Suppressor macrophage treated with lipopolysaccharide for 1 hour (primary cell): ENCODE results near the gene KCTD20.

Experiments used
- DNase-seq, 3 donors: peaks; one replicate each; pipeline ENCODE4 v3.0.0-alpha.2; 2020 to 2022

Gene KCTD20

DNA sequence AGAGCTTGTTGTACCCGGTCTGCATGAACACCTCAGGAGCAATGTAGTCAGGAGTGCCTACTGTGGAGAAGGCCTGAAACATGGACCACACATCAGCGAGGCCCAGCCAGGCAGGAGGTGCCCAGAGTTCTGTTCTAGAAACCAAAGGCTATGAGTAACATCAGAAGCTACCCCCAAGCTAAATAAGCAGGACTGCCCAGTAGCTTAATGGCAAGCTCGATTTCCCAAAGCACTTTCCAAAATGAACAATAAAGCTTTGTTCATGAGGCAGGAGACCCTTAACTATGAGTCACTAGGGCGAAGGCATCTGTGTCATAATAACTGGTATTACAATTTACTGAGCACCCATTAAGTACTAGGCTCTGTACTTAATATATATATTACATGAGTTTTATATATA is 57.1 kb downstream of the KCTD20 start:
- DNase-seq: peak in 1 of 3 donors; percentile 17

DNA sequence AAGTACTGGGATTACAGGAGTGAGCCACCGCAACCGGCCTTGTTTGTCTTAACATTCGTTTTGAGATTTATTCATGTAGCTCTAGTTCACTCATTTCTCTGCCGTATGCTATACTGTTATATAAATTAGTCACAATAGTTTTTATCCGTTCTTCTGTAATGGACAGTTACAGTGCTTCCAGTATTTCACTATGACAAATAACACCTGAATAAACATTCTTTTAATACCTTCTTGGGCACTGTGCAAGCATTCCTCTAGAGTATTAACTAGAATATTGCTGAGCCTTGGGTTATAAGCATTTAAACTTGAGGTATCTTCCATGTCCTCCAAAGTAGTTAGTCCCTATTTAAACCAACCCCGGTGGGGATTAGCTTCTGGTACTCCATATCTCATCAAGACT is 58.9 kb downstream of the KCTD20 start:
- DNase-seq: peak in 1 of 3 donors; percentile 15

DNA sequence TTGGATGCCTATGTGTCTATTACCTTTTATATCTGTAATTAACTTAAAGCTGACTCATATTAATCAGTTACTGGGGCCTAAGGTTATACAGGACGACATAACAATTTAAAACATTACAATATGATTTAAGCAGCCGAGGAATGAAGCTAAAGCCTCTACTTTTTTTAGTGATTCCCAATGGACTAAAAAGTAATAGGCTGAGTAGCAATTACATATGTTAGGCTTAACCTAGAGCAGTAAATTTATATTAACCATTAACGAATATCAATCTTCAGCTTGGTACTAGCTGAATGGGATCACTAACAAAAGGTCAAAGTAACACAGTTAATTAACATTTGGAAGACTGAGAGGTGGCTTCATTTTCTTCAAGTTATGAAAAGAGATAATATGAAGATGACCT is 61.4 kb downstream of the KCTD20 start:
- no peak for DNase-seq

DNA sequence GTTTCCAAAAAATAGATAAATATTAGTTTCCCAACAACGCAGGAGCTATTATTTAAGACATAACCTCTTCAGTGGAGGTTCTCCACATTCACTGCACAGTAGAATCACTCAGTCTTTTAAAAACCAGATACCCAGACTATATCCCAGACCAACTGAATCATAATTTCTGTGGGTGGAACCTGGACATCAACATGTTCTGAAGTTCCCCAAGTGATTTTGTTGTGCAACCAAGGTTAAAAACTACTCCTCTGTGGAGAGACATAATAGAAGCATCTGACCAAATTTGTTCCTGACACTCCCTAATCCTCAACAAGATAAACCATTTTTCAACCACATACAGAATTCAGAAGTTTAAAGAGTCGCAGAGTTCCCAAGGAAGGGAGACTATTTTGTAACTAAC is 62.2 kb downstream of the KCTD20 start:
- peak in 1 of 3 donors; percentile 12 for DNase-seq

DNA sequence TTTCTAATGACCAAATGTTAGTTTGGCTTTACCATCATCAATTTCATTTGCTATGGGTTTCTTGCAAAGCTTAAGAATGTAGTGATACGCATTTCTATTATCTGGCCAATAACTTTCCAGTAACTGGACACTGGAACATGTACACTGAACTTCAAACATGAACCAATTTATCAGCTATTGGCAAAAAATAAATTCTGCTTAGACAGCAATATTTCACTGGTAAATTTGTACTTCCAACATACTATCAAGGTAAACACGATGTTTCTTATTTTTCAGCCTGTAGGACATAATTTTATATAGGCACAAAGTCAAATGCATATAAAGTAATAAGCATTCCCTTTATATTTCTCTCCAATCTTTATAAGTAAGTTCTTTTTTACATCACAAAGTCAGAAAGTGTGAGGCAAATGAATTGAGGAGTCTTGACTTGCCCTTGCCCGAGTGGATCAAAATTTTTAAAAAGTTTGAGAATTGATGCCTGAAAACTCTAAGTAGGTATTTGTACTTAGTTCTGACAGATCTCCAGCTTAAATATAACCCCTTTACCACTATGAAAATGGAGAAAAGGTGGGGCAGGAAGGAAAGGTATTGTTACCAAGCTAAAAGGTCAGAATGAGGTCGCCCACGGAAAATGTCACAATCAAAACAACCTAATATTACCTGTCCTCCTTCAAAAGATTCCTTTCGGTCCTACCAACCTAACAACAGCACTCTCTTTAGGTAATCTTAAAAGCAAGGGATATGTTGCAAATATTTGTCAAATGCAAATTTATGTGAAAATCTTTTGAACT is 63.1 kb downstream of the KCTD20 start:
- no peak for DNase-seq

DNA sequence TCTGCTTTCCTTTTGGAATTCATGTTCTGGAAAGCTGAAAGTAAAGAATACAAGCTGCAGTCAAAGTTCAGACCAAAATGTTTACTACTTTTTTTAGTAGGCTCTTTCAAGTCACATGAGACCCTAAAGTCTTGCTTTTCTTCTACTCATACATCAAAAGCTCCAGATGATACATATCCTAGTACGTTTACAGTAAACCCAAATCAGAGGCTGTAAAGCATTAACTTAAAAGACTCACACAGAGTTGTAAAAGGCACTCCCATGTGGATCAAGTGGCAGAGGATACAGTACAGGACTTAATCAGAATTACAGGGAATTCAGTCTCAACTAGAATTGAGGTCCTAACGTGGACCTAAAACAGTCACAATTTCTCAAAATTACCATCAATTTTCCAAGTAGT is 63.8 kb downstream of the KCTD20 start:
- no peak for DNase-seq

DNA sequence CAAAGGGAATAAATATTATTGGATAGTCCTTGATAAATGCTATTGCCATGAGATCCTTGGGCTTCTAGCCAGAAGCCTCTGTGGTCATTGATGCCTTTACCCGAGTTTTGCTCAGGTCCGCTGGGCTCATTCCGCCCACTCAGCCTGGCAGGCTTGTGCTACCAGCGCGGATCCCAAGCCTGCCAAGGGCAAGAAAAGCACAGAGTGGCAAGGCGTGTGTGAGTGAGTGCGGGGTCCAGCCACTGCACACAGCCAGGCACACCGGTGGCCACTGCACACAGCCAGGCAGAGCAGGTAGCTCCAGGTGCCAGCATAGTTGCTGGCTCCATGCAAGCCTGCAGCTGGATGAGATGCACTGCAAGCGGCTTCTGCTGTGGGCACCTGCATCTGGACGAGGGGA is 65.7 kb downstream of the KCTD20 start:
- no peak for DNase-seq

DNA sequence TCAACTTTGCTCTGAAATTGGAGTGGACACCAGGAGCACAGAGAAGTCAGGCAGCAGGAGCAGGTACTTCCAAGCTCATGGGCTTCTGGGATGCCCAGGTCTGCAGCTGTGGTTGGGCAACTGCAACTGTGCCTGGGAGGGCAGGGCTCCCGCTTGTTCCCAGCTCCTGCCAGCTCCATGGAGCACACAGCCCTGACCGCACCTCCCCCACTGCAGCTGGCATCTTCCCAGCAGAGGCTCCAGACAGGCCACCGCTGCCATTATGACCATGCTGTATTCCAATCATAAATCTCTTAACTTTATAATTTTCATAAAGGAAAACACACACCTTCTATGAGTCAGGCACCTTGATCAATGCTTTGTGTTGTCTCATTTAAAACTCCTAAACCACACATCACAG is 67.6 kb downstream of the KCTD20 start:
- no peak for DNase-seq

DNA sequence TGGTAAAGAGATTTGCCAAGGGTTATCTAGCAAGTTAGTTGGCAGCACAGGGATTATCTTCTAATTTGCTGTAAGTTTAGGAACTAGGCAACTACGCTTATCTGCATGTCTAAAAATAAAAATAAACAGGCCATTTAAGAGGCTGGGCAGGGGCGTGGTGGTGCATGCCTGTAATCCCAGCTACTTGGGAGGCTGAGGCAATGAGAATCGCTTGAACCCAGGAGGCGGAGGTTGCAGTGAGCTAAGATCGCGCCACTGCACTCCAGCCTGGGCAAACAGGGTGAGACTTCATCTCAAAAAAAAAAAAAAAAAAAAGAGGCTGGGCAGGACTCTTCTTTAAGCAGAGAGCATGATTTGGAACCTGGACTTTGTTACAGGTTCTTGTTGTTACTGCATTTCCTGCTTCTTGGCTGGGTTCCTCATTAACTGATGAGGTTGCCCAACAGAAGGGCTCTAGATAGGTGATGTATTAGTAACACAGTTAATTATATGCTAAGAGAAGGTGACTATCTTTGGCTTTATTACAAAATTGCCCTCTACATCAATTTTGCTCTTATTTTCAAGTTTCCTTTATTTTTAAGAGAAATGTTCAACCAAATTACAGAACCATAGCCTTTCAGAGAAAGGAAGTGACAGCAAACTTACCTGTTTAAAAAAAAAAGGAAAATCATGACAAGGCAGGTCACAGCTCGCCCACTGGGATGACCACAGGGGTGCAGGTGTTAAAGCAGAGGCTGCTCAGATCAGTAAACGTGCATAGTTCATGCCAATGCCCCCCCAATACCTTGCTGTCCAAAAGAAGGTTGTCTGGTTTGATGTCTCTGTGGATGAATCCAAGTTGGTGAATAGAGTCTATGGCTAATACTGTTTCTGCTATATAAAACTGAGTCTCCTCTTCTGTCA is 72.0 kb downstream of the KCTD20 start:
- DNase-seq: no peak

DNA sequence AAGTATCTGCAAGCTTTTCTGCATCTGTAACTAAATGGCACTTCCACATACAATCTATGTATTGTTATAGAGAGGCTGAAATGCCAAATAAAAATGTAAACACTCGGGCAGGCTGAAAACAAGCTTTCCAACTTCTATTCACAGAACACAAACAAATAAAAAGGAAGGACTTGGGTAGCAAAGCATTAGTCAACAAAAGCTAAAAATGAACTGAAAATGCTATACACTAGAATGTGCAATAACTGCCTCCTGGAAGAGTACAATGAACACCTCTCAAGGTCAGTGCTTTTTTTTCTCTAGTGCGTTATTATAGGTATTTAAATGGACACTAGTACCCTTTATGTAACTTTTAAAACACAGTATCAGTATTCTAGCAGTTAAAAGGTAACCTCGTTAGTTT is 73.0 kb downstream of the KCTD20 start:
- no peak for DNase-seq

DNA sequence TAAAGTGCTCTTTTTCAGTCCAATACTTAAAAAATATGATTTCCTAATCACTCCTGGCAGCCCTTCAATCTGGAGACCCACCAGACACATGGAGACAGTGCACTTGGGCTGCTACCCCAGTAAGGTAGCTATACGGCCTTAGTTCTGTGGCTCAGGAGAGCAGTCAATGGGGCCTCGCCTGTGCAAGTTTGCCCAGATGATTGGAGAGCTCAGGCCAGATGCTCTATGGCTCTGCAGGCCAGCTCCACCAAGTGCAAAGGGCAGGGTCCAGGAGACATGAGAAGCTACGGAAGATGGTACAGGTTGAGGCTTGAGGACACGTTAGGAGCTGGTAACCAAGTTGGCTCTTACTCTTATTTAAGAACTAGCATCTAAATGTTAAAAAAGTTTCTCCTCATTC is 73.8 kb downstream of the KCTD20 start:
- DNase-seq: no peak

DNA sequence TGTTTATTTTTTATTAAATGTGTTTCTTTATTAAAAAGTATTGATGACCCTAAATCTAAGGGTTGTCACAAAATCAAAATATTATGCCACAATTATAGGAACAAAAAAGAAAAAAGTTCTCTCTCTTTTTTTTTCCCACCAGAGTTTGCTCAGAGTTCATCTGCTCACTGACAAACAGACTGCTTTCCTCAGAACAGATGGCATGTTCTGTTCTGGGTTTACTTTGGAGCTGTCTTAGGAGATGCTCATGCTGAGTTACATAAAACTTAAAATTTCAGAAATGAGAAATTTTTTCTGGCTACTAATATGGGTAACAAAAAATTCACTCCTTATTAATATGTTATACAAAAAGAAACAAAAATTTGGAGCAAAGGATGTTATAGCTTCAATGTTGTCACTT is 74.2 kb downstream of the KCTD20 start:
- DNase-seq: no peak

DNA sequence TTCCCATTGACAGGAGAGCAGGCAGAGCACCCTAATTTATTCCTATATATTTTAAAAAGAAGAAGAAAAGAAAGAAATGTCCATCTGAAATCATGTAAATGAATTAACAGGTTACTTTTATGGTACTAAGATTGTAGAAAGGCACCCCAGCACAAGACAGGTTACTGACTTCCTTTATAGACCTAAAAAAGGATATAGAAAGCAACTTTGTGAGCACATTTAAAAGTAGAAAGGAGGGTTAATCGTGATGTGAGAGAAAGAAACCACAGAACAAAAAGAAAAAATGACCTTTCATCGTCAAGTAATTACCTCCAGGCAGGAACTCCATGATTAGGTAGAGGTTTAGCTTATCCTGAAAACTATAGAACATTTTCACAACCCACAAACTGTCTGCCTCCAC is 74.6 kb downstream of the KCTD20 start:
- DNase-seq: no peak

DNA sequence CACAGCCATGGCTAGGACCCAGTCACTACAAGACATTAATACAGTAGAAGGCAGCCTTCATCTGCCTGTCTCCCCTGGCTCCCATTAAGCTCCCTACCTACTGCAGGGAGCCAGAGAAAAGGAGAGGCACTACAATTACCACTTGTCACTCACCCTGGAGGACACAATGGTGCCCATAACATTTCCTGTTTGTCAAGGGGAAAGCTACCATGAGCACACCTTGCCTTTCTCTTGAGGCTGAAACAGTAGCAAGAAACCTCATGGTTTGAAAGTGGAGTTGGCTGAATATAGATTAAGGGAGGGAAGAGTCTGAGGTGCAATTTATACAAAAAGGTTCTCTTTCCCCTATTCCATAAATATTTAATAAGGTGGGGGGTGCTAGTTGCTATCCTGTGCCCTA is 76.6 kb downstream of the KCTD20 start:
- no peak for DNase-seq

DNA sequence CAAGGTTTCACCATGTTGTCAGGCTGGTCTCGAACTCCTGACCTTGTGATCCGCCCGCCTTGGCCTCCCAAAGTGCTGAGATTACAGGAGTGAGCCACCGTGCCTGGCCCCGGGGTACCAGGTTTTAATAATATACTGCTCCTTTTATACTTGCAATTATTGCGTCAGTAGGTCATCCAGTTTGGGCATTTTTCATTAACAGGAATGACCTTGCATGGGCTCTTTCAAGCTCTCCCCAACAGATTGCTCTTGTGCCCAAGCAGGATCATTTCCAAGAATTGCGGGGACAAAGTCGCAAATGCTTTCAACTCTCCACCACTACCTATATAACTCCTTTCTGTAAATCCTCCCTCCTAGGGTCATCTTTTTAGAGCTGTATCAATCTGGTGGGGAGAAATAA is 80.7 kb downstream of the KCTD20 start:
- no peak for DNase-seq

DNA sequence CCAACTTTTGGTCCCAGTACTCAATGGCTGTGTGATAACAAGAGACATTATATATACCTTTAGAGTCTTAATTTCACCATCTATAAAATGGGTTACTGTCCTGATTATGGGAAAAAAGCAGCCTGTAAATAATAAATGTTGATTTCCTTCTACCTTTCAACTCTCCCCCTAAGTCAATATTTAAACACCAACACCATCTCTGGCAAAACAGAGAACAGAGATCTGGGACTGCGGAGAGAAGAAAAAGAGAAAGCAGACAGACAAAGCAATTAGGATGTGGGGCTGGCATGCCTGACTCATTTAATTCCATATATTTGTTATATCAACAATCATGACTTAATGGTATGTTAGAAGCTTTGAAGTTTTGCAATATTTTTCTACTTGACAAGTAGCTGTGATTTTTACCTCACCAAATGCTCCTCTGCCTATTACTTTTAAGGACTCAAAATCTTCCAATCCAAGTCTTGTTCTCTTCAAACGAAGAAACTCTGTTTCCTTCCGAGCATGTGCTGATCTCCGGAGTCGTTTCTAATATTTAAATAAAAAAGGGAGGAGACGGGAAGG is 81.2 kb downstream of the KCTD20 start:
- DNase-seq: no peak

DNA sequence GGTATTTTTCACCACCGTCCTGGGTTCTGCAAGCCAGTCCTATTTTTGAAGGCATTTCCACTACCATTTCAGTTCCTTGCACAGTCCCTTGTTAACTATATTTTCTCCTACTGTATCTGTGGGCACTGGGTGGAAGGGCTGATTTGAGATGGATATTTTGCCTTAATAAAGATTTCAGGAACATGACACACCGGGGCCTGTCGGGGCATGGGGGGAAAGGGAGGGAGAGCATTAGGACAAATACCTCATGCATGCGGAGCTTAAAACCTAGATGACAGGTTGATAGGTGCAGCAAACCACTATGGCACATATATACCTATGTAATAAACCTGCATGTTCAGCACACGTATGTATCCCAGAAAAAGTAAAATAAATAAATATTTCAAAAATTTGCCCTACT is 82.1 kb downstream of the KCTD20 start:
- DNase-seq: no peak

DNA sequence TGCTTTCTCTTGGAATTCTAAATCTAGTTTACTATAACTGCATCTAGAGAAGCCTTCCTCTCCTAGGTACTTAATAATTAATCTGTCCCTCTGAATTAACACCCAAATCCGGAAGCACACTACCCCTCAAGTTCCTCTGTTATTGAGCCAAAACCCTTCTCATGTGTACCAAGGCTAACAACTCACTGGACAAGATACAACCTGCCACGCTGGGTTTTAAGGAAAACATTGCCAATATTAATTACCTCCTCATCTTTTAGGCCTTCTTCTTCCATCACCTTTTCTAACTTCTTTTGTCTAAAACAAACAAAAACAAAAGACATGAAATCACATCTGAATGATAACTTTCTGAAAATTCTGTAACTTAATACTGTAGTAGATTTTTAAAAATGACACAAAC is 82.5 kb downstream of the KCTD20 start:
- DNase-seq: no peak

DNA sequence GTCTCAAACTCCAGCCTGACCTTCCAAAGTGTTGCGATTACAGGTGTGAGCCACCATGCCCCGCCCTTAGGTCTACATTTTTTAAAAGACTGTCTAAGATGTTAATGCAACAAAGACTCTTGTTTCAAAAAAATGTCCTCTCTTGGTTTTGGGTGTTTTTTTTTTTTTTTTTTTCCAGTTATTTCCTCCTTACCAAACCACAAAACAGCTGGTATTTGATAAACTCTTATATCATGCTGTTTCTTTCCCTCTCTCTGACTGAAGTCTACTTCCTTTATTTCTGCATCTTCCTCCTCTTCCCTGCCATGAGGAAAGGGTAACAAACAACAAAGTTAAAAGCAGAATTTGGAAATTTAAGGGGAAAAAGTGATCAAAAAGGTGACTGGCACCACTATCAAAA is 83.3 kb downstream of the KCTD20 start:
- peak in 2 of 3 donors; percentile 31 to 44 for DNase-seq

DNA sequence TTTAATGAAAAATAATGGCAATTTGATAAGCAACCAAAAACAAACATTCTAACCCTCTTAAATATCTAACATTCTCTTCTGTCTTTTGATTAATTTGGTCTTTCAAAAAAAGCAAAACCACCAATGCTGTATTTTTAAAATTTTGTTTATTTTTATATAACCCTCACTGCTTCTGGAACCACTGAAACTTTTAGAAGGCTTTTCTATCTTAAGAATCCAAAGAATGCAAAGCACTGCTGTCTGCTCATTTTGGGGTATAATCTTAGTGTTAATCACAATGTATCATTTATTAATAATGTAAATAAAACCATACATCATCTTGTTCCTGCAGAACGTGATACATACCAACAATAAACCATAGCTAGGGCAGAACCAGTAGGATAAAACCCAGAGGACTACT is 90.5 kb downstream of the KCTD20 start:
- DNase-seq: no peak

DNA sequence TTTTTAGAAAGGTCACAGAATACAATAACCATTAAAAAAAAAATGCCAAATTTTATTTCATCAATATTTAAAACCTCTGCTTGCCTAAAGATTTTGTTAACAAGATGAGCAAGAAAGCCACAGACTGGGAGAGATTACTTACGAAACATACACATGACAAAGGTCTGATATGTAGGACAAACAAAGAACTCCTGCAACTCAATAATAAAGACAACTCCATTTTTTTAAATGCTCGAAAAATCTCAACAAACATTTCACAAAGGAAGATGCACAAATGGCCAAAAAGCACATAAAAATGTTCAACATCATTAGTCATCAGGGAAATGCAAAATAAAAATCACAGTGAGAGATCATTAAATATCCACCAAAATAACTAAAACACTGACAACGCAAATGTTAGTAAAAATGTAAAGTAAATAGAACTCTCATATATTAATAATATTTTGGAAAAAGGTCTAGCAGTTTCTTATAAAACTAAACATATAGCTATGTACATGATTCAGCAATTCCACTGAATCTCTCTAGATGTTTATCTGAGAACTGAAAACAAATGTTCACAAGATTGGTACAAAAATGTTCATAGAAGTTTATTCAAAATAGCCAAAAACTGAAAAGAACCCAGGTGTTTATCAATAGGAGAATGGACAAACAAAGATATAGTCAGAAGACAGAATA is 94.2 kb downstream of the KCTD20 start:
- no peak for DNase-seq

DNA sequence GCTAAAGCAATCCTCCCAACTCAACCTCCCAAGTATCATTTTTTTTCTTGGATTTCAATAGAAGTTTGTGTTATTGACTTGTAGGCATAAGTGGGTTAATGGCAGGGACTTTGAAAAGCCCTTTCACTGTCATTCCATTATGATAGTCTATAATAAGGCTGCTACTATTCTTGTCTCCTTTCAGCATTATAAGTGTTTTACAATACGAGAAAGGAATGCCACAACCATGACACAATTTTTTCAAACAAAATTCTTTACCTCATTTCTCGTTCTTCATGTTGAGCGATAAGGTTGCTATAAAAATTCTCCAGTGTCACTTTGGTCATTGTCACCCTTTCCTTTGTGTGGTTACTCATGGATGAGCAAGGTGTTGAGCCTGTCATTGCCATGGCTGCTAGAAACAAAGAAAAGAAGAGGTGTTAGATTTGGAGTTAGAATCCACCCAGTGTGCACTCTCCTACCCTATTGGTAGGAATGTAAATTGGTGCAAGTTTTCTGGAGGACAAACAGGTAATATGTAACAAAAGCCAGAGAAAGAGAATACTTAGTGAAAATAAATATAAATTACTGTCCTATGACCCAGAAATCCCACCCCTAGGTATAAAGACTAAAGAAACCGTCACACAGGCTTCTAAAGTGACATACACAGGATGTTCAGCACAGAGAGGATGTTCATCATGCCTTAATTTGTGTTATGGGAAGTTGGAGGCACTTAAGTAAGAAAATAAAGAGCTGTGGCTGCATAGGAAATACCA is 97.2 kb downstream of the KCTD20 start:
- DNase-seq: no peak
